NCI-H128 (cell line): ENCODE data around the gene CHERP.

Experiments
- DNase-seq: peaks from one replicate; lab custom pipeline; 2025; ENCODE audit not compliant: unreplicated experiment; lab: John Stamatoyannopoulos, UW

The CHERP gene, protein sequence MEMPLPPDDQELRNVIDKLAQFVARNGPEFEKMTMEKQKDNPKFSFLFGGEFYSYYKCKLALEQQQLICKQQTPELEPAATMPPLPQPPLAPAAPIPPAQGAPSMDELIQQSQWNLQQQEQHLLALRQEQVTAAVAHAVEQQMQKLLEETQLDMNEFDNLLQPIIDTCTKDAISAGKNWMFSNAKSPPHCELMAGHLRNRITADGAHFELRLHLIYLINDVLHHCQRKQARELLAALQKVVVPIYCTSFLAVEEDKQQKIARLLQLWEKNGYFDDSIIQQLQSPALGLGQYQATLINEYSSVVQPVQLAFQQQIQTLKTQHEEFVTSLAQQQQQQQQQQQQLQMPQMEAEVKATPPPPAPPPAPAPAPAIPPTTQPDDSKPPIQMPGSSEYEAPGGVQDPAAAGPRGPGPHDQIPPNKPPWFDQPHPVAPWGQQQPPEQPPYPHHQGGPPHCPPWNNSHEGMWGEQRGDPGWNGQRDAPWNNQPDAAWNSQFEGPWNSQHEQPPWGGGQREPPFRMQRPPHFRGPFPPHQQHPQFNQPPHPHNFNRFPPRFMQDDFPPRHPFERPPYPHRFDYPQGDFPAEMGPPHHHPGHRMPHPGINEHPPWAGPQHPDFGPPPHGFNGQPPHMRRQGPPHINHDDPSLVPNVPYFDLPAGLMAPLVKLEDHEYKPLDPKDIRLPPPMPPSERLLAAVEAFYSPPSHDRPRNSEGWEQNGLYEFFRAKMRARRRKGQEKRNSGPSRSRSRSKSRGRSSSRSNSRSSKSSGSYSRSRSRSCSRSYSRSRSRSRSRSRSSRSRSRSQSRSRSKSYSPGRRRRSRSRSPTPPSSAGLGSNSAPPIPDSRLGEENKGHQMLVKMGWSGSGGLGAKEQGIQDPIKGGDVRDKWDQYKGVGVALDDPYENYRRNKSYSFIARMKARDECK

DNA sequence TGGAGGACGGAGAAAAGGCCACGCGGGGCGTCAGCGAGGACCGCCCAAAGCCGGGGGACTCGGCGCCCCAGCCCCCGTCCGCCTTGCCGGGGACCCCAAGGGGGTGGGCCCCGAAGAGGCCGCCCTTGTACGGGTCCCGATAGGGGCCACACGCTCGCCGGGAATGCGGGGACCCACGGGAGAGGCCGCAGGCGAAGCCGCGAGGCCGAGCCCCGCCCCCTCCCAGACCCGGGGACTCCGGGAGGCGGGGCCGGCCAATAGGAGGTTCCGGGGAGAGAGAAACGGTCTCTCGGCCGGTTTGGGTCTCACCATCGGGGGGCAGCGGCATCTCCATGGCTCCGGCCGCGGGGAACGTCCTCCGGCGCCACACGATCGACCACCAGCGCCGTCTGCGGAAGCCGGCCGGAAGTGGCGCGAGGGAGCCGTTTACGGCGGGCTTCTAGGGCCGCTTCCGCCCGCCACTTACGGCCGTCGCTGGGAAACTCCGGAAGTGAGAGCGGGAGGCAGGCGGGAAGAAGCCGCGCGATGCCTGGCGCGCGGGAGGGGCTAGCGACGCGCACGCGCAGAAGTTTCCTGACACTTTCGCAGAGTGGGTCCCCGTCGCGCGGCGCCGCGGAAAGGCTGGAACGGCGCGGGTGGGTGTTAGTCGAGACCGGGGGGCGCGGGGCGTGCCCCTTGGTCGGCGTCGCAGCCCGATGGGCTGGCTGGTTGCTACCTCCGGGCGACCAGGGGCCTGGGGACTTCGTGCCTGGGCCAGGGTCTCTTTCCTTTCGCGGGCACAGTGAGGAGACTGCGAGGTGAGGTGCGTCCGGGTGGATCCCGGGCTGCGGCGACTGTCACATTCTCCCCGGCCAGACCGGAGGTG lies at the start of gene CHERP:
Gene CHERP, minus strand, starts transcription at position 393 of the 865 bp plus-strand sequence. Its CDS starts 59 bp downstream, at position 334.
- peak; percentile 91 for DNase-seq

GRCh38 chr19:16590876-16591802 lies 48.9 kb upstream of the CHERP start:
- no peak for DNase-seq

GRCh38 chr19:16589917-16590316 lies 47.7 kb upstream of the CHERP start:
- no peak for DNase-seq

DNA sequence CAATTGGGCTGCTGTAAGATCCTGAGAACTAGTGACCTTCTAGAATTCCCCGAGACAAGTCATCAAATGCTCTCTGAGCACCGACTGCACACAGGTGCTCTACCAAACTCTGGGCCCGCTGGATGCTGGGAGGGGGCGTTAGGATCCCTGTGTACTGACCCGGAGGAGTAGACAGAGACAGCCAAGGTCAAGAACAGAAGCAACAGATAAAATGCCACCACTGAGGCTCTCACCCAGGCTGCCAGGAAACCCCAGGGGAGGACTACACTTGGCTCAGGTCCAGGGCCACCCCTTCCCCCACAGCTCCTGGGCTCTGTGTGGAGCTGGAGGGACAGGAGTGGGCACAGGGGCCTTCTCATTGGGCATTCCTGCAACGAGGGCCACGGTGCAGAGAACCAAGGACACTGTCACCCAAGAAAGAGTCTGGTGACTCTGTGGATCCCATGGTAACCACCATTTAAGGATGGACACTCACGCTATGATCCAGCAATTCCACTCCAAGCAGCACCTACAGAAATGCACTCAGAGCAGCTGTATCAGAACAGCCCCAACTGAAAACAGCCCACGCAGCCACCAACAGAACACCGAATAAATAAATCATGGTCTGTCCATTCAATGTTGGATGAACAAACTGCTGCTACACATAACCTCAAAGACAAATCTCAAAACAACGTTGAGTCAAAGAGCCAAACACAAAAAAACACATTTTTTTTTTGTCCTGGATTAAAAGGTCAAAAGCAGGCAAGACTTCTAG lies 46.8 kb upstream of the CHERP start:
- no peak for DNase-seq

DNA sequence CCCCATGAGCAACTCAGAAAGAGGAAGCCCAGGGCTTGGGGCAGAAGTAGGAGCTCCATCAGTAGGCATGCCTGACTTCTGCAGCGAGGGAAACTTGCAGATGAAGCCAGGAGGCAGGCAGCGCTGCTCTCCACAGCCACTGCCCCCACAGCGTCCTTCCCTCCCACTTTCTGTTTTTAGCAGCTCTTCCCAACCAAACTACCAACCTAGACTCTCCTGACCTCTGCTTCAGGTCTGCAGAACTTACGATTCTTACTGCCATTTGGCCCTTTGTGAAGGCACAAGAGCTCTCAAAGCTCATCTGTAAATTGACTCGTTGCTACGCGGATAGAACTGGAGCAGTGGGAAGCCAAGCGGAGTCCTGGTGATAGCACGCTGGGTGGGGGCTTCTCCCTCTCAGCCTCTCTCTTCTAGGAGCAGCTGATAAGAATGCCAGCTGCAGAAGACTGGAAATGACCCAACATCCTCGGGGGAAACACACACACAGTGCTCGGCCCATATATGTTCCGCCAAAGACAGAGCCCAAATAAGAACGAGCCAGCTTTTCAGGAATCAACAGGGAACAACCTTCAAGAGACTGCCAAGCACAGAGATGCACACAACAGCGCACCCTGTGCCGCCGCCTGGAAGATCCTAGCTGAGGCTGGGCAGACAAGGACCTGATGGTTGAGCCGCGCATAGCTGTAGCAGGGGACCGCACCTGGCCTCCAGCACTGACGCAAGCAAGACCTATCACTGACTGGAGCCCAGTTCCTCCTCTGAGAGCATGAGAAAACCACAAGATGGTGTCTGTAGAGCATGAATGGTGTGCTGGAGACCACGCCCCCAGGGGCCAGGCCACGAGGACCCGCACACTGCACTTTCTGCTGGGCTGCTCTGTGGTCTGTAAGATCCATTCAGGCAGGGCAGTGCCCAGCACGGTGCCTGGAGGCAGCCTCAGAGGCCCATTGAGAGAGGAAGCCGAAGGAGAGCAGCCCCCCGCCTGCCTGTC lies 45.9 kb upstream of the CHERP start:
- DNase-seq = no peak

GRCh38 chr19:16586991-16587832 lies 45.0 kb upstream of the CHERP start:
- DNase-seq = no peak

- no peak for DNase-seq
These were observed 44.2 kb upstream of the CHERP start for GRCh38 chr19:16586477-16586871.

GRCh38 chr19:16585808-16586476 lies 43.7 kb upstream of the CHERP start:
- no peak for DNase-seq

- DNase-seq = no peak
These were observed 43.0 kb upstream of the CHERP start for GRCh38 chr19:16585094-16585801.

- DNase-seq = peak; percentile 6
These were observed 42.2 kb upstream of the CHERP start for GRCh38 chr19:16584248-16585093.

DNA sequence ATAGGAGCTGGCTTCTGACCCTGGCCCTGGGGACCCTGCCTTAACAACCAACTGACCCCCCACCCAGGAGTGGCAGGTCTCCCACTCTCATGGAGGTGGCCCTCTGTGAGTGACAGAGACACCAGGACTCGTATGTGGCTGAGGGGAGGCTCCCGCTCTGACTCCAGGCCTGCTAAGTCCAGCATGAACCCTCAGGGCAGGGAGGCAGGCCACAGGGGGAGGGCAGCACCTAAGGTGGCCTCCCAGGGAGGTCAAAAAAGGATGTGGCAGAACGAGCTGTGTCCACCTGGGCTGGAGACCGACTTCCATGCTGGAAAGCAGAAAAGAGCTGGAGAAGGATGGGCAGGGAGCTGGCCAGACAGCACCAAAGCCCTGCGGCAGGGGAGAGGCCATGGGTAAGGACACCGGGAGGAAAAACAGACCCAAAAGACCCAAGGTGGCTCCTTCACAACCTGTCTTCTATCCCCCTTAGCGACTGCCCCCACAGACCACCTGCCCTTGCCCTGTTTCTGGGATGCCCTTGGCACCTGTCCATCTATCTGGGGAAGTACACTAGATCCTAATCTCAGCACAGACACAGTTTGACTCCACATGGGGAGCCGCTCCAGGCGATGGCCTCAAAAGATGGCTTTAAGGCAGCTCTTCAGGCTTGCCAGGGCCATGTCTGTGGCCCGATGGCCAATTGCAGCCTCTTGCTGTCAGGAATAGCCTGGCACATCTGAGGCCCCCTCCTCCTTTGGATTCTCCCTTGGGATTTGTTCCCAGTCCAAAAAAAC lies 40.4 kb upstream of the CHERP start:
- no peak for DNase-seq

- no peak for DNase-seq
These were observed 39.7 kb upstream of the CHERP start for GRCh38 chr19:16581971-16582343.

DNA sequence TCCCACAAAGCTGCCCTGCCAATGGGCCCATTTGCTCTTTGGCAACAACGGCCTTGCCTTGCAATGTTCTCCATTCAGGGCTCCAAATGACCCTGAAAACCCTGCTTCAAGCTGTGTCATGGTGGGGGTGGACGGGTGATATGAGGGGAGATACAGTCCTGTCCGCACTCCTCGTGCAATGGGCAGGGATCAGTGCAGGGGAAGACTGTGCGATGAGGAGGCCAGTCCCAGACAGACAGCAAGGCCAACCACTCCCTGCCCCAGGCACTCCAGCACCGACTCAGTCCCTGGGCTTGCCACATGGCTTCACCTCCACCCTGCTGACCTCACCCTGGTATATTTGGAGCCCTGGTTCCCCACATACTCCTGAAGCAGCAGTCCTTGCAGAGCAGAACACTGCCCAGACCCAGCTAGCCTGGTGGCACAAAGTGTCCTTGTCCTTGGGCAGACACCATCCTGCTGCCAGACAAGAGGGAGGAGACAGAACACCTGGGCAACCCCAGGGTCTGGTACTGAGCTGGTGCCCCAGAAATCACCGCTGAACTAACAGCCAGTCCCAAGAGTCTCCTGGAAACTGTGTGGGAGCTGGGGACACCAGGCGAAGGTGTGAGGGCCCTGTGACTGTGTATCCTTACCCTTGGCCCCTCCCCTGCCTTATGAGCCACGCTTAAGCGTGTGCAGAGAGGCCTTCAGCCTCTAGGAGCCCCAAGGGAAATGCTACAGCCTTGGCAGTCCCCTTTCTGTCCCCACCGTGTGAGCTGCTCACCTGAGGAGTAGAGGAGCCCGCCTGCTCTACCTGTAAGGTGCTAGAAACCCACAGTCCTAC lies 39.1 kb upstream of the CHERP start:
- no peak for DNase-seq
